Skin epidermis (tissue), 12 donors: Measurements from ENCODE around the gene BRAT1.
"Not testable (repeated sequence)": the region's sequence is repeated elsewhere in the genome, so short reads cannot be mapped to it uniquely, and the experiment has no call there.

Source experiments
- H3K27ac ChIP-seq, 21 experiments: fragments of 200-600 bp; sonication (generic) in 11 of 21; one replicate each; pipeline ENCODE4 v1.5.0; 2020; ENCODE audit warnings: mild to moderate bottlenecking in 3 of 21, inconsistent platforms in 2 of 21, moderate library complexity in 2 of 21
- H3K4me3 ChIP-seq, 7 experiments: fragments of 200-600 bp; sonication (generic) in 2 of 7; one replicate each; pipeline ENCODE4 v1.5.0; 2020; ENCODE audit warnings: inconsistent platforms in 2 of 7, mild to moderate bottlenecking in 2 of 7, moderate library complexity in 1 of 7

The BRAT1 gene

DNA sequence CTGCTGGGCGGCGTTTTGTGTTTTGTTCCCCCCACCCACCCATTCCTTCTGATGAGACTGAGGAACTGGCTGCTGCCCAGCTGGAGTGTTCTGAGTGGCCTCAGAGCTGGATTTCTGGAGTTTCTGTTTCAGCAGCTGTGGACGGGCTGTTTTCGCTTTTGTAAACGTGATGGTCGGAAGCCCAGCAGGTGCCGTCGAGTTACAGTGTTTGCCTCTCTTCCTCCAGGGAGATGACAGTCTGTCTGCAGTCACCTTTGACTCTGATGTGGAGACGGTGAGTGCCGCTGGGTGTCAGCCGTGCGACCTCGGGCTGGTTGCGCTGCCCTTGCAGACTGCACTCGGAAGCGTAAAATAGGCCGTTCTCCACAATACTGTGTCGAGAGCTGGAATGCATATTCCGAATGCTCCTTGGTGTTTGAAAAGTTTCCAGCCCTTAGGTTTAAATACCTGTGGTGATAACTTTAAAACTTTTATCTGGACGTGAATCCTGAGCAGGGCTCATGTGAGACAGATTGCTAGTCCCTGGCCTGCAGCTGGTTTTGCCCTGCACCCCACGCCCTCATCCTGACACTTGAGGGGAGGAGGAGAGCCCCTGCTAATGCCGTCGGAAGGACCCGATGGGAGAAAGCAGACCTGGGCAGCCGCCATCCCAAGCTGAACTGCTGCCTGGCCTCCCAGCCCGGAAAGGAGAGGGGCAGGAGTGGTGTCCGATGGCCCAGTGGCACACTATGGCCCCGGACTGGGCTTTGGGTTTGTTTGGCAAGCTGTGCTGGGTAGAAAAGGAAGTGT is 11.8 kb upstream of the BRAT1 start:
- H3K27ac ChIP-seq, result peak overlapping the region in 1 of 21 experiments; percentile 36
- no peak overlapping the region for H3K4me3 ChIP-seq

DNA sequence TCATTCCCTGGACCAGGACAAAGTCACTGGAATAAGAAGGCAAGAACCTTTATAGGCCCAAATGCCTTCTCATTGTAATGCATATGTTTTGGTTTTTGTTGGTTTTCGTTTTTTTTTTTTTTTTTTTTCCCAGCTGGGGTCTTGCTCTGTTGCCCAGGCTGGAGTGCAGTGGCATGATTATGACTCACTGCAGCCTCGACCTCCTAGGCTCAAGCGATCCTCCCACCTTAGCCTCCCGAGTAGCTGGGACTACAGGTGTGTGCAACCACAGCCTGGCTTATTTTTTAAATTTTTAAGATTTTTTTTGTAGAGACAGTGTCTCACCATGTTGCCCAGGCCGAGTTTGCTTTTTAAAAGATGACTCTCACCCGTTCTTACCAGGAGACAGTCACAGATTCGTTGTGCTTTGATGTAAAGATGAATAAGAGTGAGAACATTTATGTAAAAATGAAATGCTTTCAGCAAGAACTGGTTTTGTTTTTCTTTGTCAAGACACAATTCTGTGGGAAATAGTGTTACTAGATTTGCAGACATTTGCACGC is 11.1 kb upstream of the BRAT1 start:
- Histone ChIP-seq H3K27ac (no peak overlapping the region), H3K4me3 (no peak overlapping the region)

DNA sequence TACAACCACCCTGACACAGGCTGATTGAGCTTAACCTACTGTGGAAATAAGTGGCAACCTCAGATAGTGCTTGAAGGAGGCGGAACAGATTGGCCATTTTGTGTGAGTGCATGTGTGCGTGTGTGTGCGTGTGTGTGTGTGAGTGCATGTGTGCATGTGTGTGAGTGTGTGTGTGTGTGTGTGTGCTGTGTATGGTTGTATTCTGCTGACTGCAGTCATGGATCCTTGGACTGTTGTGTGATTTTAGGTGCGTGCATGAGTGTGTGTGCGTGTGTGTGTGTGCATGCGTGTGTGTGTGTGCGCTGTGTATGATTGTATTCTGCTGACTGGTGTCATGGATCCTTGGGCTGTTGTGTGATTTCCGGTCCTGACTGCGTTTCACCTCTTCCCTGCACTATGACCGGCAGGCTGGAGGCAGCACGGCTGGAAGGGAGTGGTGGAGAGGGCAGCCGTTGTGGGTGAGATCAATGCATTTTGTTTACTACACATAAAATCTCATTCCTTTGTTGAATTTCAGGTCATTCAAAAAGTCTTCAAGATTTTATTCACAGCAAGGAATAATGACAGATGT is 9.7 kb upstream of the BRAT1 start:
- no peak overlapping the region for H3K4me3 ChIP-seq
- H3K27ac ChIP-seq, result no peak overlapping the region

DNA sequence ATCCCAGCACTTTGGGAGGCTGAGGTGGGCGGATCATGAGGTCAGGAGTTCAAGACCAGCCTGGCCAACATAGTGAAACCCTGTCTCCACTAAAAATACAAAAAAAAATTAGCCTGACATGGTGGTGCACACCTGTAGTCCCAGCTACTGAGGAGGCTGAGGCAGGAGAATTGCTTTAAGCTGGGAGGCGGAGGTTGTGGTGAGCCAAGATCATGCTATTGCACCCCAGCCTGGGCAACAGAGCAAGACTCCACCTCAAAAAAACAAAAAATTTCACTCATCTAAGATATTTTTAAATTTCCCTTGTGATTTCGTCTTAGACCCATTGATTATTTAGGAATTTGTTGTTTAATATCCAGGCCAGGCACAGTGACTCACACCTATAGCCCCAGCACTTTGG is 8.6 kb upstream of the BRAT1 start:
- H3K4me3 ChIP-seq, H3K27ac ChIP-seq: not testable (repeated sequence)

GRCh38 chr7:2559283-2559950 is 4.1 kb upstream of the BRAT1 start:
- Histone ChIP-seq H3K4me3 (peak overlapping the region; percentile 43 to 98 (median 81)), H3K27ac (peak overlapping the region in 20 of 21 experiments; percentile 38 to 84 (median 72))

DNA sequence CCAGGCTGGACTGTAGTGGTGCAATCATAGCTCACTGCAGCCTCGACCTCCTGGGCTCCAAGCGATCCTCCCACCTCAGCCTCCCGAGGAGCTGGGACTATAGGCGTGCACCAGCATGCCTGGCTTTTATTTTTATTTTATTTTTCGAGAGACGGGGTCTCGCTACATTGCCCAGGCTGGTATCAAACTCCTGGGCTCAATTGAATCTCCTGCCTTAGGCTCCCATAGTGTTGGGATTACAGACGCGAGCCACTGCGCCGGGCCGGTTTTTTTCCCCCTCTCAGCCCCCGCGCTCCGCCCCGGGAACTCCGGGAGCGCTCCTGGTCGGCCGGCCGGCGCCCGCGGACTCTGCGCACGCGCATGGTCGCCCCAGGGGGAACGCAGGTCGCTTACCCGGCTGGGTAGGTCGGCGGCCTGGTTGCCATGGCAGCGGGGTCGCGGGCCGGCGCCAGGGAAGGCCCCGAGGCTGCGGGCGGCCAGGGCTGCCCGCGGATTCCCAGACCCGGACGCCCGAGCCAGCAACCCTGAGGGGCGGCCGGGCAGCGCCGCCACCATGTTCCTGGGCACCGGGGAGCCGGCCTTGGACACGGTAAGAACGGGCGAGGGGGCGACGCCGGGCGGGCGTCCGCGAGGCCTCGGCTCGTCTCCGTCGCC is 3.4 kb upstream of the BRAT1 start, which contains the start of gene IQCE:
IQCE (plus strand) TSS at position 351 of the 654 bp plus-strand sequence; CDS start at position 554, 203 bp downstream.
- peak within 1 kb of the TSS in 20 of 21 experiments; percentile 38 to 84 (median 72) for H3K27ac ChIP-seq
- H3K4me3 ChIP-seq, result peak within 1 kb of the TSS; percentile 43 to 98 (median 81)

GRCh38 chr7:2554661-2555111 is 638 bp downstream of the BRAT1 start:
- H3K4me3 ChIP-seq, result peak overlapping the region; percentile 68 to 99 (median 86)
- H3K27ac ChIP-seq, result peak overlapping the region; percentile 92 to 100 (median 100)

- peak overlapping the region in 13 of 21 experiments; percentile 11 to 100 (median 99) for H3K27ac ChIP-seq
- peak overlapping the region; percentile 68 to 99 (median 86) for H3K4me3 ChIP-seq
Observed at GRCh38 chr7:2553831-2554581, 1.3 kb downstream of the BRAT1 start.

DNA sequence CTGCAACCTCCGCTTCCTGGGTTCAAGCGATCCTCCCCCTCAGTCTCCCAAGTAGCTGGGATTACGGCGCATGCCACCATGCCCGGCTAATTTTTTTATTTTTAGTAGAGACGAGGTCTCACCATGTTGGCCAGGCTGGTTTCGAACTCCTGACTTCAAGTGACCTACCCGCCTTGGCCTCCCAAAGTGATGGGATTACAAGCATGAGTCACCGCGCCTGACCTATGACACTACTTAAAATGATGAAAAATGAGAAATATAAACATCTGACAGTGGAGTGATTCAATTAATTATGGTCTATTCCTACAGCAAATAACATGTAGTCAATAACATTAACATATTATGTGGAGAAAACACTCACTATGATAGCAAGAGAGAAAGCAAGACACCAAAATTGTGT is 2.2 kb downstream of the BRAT1 start:
- H3K4me3 ChIP-seq, result no peak overlapping the region
- peak overlapping the region in 2 of 21 experiments; percentile 11 to 99 for H3K27ac ChIP-seq

DNA sequence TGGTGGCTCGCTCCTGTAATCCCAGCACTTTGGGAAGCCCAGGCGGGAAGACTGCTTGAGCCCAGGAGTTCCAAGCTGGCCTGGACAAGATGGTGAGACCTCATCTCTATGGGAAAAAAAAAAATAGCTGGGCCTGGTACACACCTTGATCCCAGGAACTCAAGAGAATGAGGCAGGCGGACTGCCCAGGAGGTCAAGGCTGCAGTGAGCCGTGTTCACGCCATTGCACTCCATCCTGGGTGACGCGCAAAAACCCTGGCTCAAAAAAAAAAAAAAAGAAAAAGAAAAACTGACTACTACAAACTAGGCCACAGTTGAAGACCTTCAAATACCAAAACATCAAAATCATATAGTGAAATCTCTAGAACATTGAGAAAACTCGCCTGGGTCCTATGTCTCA is 3.9 kb downstream of the BRAT1 start:
- Histone ChIP-seq H3K27ac (no peak overlapping the region), H3K4me3 (no peak overlapping the region)

DNA sequence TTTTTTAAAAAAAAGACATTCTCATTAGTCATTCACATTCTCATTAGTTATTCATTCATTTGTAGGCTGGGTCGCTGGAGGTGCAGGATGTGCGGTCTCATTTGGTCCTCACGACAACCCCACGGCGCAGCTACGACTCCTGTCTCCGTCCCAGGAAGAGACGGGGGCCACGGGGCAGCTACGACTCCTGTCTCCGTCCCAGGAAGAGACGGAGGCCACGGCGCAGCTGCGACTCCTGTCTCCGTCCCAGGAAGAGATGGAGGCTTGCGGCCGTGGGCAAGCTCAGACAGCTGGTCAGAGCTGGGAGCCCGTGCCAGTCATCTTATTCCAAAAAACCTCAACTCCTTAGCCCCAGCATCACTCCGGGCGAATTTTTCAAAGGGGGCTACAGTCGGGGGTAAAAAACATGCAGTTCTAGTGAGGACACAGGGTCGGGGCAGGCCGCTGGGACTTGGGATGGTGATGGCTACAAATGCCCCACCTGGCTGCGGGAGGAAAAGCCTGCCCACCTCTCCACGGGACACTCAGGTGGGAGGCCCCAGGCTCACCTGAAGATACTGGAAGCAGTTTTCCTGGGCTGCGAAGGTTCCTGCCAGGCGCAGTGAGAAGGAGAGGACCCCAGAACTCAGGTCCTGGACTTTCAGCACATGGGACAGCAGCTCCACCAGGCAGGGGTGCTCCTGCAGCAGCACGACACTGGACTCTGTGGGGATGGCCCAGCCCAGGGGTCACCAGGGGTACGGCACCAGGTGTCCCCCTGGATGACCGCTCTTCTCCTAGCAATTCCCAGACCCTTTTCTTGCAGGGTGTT is 8.3 kb downstream of the BRAT1 start:
- no peak overlapping the region for H3K4me3 ChIP-seq
- H3K27ac ChIP-seq, result no peak overlapping the region

DNA sequence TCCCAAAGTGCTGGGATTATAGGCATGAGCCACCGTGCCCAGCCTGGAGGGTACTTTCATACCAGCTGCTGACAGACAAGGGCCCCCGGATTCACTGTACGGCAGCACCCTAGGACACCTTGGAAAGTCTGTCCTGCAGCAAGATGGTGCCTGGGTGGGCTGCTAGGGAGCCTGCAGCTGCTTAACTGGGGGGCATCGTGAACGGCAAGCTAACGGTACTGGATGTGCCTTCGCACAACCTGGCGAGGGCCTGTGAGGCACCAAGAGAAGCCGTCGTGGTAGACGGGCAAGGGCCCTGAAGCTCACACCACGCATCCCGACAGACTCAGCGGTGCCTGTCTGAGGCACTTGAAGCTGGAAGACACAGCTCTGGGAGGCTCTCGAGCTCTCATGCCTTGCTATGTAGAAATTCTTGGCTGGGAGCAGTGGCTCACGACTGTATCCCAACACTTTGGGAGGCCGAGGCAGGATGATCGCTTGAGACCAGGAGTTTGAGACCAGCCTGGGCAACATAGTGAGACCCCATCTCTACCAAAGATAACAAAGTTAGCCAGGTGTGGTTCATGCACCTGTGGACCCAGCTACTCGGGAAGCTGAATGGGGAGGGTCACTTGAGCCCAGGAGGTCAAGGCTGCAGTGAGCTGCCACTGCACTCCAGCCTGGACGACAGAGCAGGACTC is 9.4 kb downstream of the BRAT1 start:
- Histone ChIP-seq H3K4me3 (no peak overlapping the region), H3K27ac (no peak overlapping the region)

GRCh38 chr7:2544541-2545188 is 10.7 kb downstream of the BRAT1 start:
- no peak overlapping the region for H3K4me3 ChIP-seq
- no peak overlapping the region for H3K27ac ChIP-seq

DNA sequence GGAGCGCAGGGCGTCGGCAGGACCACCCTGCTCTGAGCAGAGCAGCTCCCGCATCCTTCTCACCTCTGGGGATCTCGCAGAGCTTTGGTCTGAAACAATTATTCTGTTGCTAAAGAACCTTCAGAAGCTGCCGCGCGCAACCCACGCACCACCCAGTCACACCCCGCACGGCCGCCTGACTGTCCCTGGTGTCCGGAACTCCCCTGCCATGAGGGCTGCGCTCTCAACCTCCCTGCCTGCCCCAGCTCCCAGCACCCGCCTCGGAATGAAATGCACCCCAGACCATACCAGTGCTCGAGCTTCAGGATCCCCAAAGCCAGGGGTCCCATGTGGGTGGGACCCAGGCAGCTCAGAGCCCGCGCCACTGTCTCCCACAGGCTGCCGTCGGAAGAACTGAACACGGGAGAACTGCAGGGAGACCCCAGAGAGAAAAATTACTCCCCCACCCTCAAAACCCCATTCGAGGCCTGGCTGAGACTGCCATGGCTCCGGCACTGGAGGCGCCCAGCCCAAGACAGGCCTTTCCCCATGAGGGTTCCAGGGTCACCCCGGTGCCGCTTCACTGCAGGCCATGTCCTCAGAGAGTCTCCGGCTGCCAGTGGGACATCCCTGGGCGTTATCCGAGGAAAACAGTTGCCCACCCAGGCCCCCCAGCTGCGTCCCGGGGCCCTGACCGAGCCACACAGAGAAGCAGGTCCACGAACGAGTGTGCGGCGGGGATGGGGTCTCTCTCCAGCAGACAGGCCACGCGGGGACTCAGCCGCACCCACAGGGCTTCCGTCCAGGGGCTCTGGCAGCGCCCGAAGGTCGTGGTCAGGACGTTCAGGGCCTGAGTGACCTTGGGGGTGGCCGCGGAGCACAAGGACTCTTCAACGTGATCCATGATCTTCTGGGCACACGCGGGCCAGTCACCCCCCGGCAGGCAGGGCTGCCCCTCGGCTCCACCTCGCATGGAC is 12.1 kb downstream of the BRAT1 start:
- H3K27ac ChIP-seq, result no peak overlapping the region
- no peak overlapping the region for H3K4me3 ChIP-seq

DNA sequence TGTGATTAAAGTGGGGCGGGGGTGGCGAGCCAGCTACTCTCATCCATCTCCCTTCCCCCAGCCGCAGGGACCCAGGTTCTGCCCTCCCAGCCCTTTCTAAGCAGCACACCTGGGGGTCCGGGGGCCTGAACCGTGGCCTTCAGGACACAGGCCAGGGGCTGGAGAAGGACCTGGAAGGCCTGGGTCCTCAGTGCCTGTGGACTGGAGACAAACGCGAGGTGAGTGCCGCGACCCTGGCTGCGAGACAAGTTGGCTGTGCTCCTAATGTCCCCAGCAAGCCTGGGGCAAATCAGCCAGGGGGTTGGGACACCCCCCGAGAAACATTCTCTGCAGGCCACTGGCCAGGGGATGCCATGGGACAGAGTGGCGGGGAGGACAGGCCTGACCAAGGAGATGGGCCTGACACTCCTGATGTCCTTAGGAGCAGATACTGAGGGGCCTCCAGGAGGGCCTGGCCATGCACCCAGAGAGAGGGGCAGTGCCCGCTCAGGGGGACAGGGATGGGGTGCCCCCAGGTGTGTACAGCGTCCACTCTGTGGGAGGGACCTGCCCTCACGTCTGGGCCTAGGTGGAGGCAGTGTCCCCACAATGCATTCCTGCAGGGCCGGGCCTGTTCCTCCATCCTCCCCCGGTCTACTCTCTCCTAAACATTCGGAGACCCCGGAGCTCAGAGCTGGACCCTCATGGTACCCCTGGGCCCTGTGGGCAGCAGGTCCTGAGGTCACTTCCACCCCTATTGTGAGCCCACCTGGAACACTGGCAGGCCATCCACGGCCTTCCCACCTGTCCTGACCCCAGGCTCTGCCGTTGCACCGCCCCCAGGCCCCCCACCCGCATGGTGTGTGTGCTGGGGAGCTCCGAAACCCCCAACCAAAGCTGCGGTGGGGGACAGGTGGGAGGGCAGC is 13.1 kb downstream of the BRAT1 start:
- Histone ChIP-seq H3K27ac (no peak overlapping the region), H3K4me3 (no peak overlapping the region)
